Fibroblast of the aortic adventitia (primary cell): ENCODE data around the gene UBE2U. TPM values are rescaled to one million over a fixed set of nuclear protein-coding genes. Genes with fewer than 3 reads are reported as not detected.

Source experiments
- DNase-seq: peaks from one replicate; pipeline ENCODE4 v3.0.0-alpha.2; 2010; ENCODE audit warnings: low read depth
- H3K4me3 ChIP-seq: 2 replicates; pipeline ENCODE4 v1.5.1; 2011; ENCODE audit warnings: low read depth, mild to moderate bottlenecking, control low read depth, low read length, moderate library complexity
- CTCF ChIP-seq: IDR thresholded peaks from 2 replicates; pipeline ENCODE4 v1.5.1; 2011; ENCODE audit warnings: mild to moderate bottlenecking, low read length, control low read depth, inconsistent platforms; ENCODE audit not compliant: insufficient read depth
- total RNA-seq: library from RNA; depleted of rRNA; stranded (reverse); fragments of >200 nt; gene quantifications from 2 replicates; pipeline ENCODE4 v1.2.3, GENCODE V29; 2012; ENCODE audit warnings: low replicate concordance

The UBE2U gene
- total RNA-seq, 1 donor = not detected

- TF ChIP-seq CTCF = no peak
- no peak for DNase-seq
- no peak overlapping the region for H3K4me3 ChIP-seq
These were observed 91.7 kb downstream of the UBE2U start for GRCh38 chr1:64295136-64295535.

- TF ChIP-seq CTCF = no peak
- DNase-seq = no peak
- no peak overlapping the region for H3K4me3 ChIP-seq
These were observed 92.1 kb downstream of the UBE2U start for GRCh38 chr1:64295561-64295960.

- DNase-seq = no peak
- H3K4me3 ChIP-seq = no peak overlapping the region
- TF ChIP-seq CTCF = no peak
These were observed 93.0 kb downstream of the UBE2U start for GRCh38 chr1:64296459-64296858.

- no peak for DNase-seq
- no peak overlapping the region for H3K4me3 ChIP-seq
- TF ChIP-seq CTCF = no peak
These were observed 98.8 kb downstream of the UBE2U start for GRCh38 chr1:64302194-64302593.

- no peak for TF ChIP-seq CTCF
- H3K4me3 ChIP-seq = no peak overlapping the region
- no peak for DNase-seq
These were observed 99.5 kb downstream of the UBE2U start for GRCh38 chr1:64302971-64303370.

GRCh38 chr1:64304823-64305222 is 101.4 kb downstream of the UBE2U start:
- TF ChIP-seq CTCF = no peak
- no peak overlapping the region for H3K4me3 ChIP-seq
- DNase-seq = no peak

GRCh38 chr1:64308866-64309265 is 105.4 kb downstream of the UBE2U start:
- no peak for TF ChIP-seq CTCF
- DNase-seq = no peak
- no peak overlapping the region for H3K4me3 ChIP-seq
